Endothelial cell of umbilical vein (primary cell): Measurements from ENCODE around the gene CIP2A. TPM values are rescaled to one million over a fixed set of nuclear protein-coding genes. Genes with fewer than 3 reads are reported as not detected.

ENCODE experiments used
- BruUV-seq: library from RNA; stranded (reverse); fragments of 400-500 nt; replicated peaks from 2 replicates; lab custom pipeline; 2021; lab: Mats Ljungman, UMichigan
- CTCF ChIA-PET: fragments of 300-600, 350-600 bp; sonication (Branson Sonifier 250); formaldehyde crosslinking; loops from one replicate; lab custom pipeline; 2021; ENCODE audit warnings: antibody characterized with exemption, inconsistent platforms; lab: Charles Lee
- POLR2A ChIA-PET: fragments of 300-600, 350-600 bp; sonication (Branson Sonifier 250); formaldehyde crosslinking; loops from one replicate; lab custom pipeline; 2021; ENCODE audit warnings: antibody characterized with exemption, inconsistent platforms; lab: Charles Lee
- DNase-seq: peaks from one replicate; pipeline ENCODE4 v3.0.0-alpha.2; 2011; ENCODE audit warnings: low read depth, low spot score
- FAIRE-seq: peaks from 2 replicates; lab custom pipeline; 2011; peaks lifted over from hg19 to GRCh38; lab: Jason Lieb, UNC
- H2AFZ ChIP-seq: 2 replicates; pipeline ENCODE4 v1.6.0; 2012; ENCODE audit warnings: low read depth, low read length, control low read depth, inconsistent platforms
- H3K27ac ChIP-seq: 2 replicates; pipeline ENCODE4 v1.5.1; 2011; ENCODE audit warnings: low read depth, mild to moderate bottlenecking, control low read depth, low read length, moderate library complexity; ENCODE audit not compliant: insufficient read depth
- H3K27me3 ChIP-seq, 2 experiments: 2 replicates each; pipeline versions ENCODE4 v1.6.0 to v1.6.1; 2011; ENCODE audit warnings: low read length in 2 of 2, mixed read lengths in 1 of 2; ENCODE audit not compliant: control insufficient read depth in 2 of 2, insufficient read depth in 2 of 2
- H3K36me3 ChIP-seq, 2 experiments: 2 replicates in 1 of 2; 3 replicates in 1 of 2; pipeline ENCODE4 v1.5.1; 2011; ENCODE audit warnings: low read length in 2 of 2, mild to moderate bottlenecking in 1 of 2, moderate library complexity in 1 of 2; ENCODE audit not compliant: control insufficient read depth in 2 of 2, insufficient read depth in 2 of 2; ENCODE audit errors: extremely low read depth in 1 of 2
- H3K4me1 ChIP-seq: 3 replicates; pipeline ENCODE4 v1.5.1; 2011; ENCODE audit warnings: mild to moderate bottlenecking, low read length; ENCODE audit not compliant: control insufficient read depth, insufficient read depth; ENCODE audit errors: extremely low read depth
- H3K4me2 ChIP-seq: 2 replicates; pipeline ENCODE4 v1.6.1; 2011; ENCODE audit warnings: low read length, control low read depth, mixed read lengths; ENCODE audit not compliant: insufficient read depth
- H3K4me3 ChIP-seq, 3 experiments: fragments of 200-600 bp in 1 of 3; sonication (generic), shearing (Covaris generic) in 1 of 3; replicated peaks in 1 of 3; 2 replicates each; pipeline ENCODE4 v1.5.1; 2011 to 2016; ENCODE audit warnings: control low read depth in 3 of 3, low read length in 3 of 3, mild to moderate bottlenecking in 2 of 3, inconsistent platforms in 1 of 3, low read depth in 1 of 3, moderate library complexity in 1 of 3; ENCODE audit not compliant: insufficient read depth in 1 of 3
- H3K79me2 ChIP-seq: 2 replicates; pipeline ENCODE4 v1.6.0; 2012; ENCODE audit warnings: low read length, inconsistent platforms; ENCODE audit not compliant: control insufficient read depth, insufficient read depth
- H3K9ac ChIP-seq: replicated peaks from 2 replicates; pipeline ENCODE3; 2011; ENCODE audit warnings: low read length, control low read depth; ENCODE audit not compliant: insufficient read depth; ENCODE audit errors: extremely low read depth
- H3K9me1 ChIP-seq: replicated peaks from 3 replicates; pipeline ENCODE4 v1.6.0; 2011; ENCODE audit warnings: mild to moderate bottlenecking, low read length; ENCODE audit not compliant: control insufficient read depth, insufficient read depth; ENCODE audit errors: extremely low read depth
- H3K9me3 ChIP-seq: replicated peaks from 2 replicates; pipeline ENCODE4 v1.5.1; 2012; ENCODE audit warnings: low read length, inconsistent platforms; ENCODE audit not compliant: control insufficient read depth, insufficient read depth
- H4K20me1 ChIP-seq: replicated peaks from 2 replicates; pipeline ENCODE3; 2011; ENCODE audit warnings: mild to moderate bottlenecking, low read length; ENCODE audit not compliant: control insufficient read depth, insufficient read depth; ENCODE audit errors: extremely low read depth
- EZH2 ChIP-seq: IDR thresholded peaks from 2 replicates; pipeline ENCODE4 v1.6.1; 2012; ENCODE audit warnings: borderline replicate concordance, low read depth, mild to moderate bottlenecking, moderate library complexity, low read length, inconsistent platforms; ENCODE audit not compliant: severe bottlenecking
- FOS ChIP-seq: IDR thresholded peaks from 2 replicates; pipeline ENCODE4 v1.6.1; 2011; ENCODE audit warnings: mild to moderate bottlenecking, low read length, moderate library complexity, borderline replicate concordance; ENCODE audit not compliant: insufficient read depth
- GATA2 ChIP-seq: IDR thresholded peaks from 2 replicates; pipeline ENCODE4 v1.7.0; 2011; ENCODE audit warnings: low read depth, mild to moderate bottlenecking, moderate library complexity, mixed read lengths, low read length; ENCODE audit not compliant: insufficient read length, insufficient read depth
- JUN ChIP-seq: IDR thresholded peaks from 2 replicates; pipeline ENCODE4 v1.6.1; 2011; ENCODE audit warnings: borderline replicate concordance, low read depth; ENCODE audit not compliant: insufficient read length, insufficient read depth
- MYC ChIP-seq: IDR thresholded peaks from one replicate; pipeline ENCODE4 v1.6.1; 2011; ENCODE audit warnings: mild to moderate bottlenecking, low read depth, low read length
- POLR2A ChIP-seq: IDR thresholded peaks from 2 replicates; pipeline ENCODE4 v1.6.1; 2012; ENCODE audit warnings: low read depth, mild to moderate bottlenecking, control low read depth, low read length
- POLR2AphosphoS5 ChIP-seq: IDR thresholded peaks from 2 replicates; pipeline ENCODE4 v1.6.1; 2012; ENCODE audit warnings: low read depth, mild to moderate bottlenecking, control low read depth, low read length, moderate library complexity; ENCODE audit not compliant: insufficient read depth
- dilution Hi-C: fragments of 300-500 bp; cut with MboI; formaldehyde crosslinking; loops from one replicate; pipeline ENCODE4 v1.15.0; 2019; ENCODE audit warnings: low sequenced_read_pairs; ENCODE audit not compliant: extremely low pct_ligation_motif_present
- intact Hi-C: fragments of 100-400 bp; cut with micrococcal nuclease; formaldehyde crosslinking; loops from one replicate; pipeline ENCODE4 v1.10.0; 2022
- polyA plus RNA-seq, 4 experiments: library from polyadenylated mRNA; depleted of rRNA in 3 of 4; stranded (reverse) in 3 of 4; unstranded in 1 of 4; fragments of >200 nt; gene quantifications; 2 replicates each; pipeline versions ENCODE4 v1.2.1 to v1.2.3, GENCODE V29; 2011 to 2012; ENCODE audit warnings: missing spikeins in 1 of 4
- total RNA-seq: library from RNA; stranded (reverse); gene quantifications from 2 replicates; pipeline ENCODE4 v1.2.3, GENCODE V29; 2021
- TF ChIP-seq, protein P1 (sequence below), 2 donors: IDR thresholded peaks; 1 replicate in 1 of 2; 2 replicates in 1 of 2; pipeline ENCODE4 v1.5.1; 2011; ENCODE audit warnings: low read length in 2 of 2, mild to moderate bottlenecking in 2 of 2, moderate library complexity in 2 of 2, control low read depth in 1 of 2, inconsistent platforms in 1 of 2, low read depth in 1 of 2; ENCODE audit not compliant: insufficient read depth in 1 of 2; ENCODE audit errors: extremely low read depth in 1 of 2
- TF ChIP-seq, protein P2 (sequence below): IDR thresholded peaks from 2 replicates; pipeline ENCODE4 v1.6.1; 2011; ENCODE audit not compliant: insufficient read depth, insufficient read length

CIP2A gene
- total and polyA plus RNA-seq, 2 donors (not counting 3 experiments of a cell fraction or from before 2014, with no cell fraction given): 9.4 to 33.7 TPM

DNA sequence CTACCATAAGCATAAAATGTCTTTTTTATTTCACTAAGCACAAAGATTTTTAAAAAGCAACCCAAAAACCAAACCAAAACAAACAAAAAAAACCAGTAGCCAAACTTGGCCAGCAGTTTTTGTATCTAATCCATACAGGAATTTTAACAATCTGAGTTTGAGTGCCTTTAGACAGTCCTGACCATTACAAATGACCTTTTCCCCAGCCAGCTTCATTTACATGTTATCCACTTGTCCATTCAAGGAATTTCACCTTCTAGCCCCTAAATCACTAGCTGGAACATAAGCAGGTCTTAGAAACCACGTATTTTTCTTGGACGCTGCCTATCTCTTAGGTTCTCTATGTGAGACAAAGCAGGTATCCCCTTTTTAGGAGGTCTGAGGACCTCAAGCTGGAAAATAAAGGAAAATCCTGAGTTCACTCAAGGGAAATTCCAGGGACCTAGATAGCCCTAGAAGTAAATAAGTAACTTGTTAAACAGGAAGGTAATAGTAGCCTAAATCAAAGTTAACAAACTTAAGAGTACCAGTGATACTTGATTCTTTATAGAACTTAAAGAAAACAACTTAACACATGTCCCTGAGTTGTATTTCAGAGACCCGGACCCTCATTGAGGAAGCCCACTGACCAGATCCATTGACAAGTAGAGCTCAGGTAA is 34.2 kb downstream of the CIP2A start:
- CTCF ChIA-PET: interaction anchor here (0.6 to 5.7 kb wide), 5 partner anchors 7 to 879 kb away, joined by 3 to 122 read pairs (median 4); no protein-coding TSS in a partner anchor
- intact Hi-C loops: loop anchor here (5.0 kb wide), 2 partner anchors 628 to 1318 kb away; no protein-coding TSS in a partner anchor
- H3K4me1 ChIP-seq: no peaks in the 10 kb centered on the region
- H3K36me3 ChIP-seq: peaks cover 0 to 11% of the 10 kb centered on the region in 2 experiments
- H4K20me1 ChIP-seq: no peaks in the 10 kb centered on the region
- H3K27ac ChIP-seq: no peak overlapping the region
- no peak for FAIRE-seq
- no peaks in the 10 kb centered on the region for H3K9me1 ChIP-seq
- dilution Hi-C loops: no loop called here
- BruUV-seq: no TSS peak
- no peak for TF ChIP-seq FOS
- no peak for TF ChIP-seq EZH2
- no peak for TF ChIP-seq JUN
- TF ChIP-seq POLR2A: no peak
- TF ChIP-seq MYC: no peak
- TF ChIP-seq, protein P1, sequence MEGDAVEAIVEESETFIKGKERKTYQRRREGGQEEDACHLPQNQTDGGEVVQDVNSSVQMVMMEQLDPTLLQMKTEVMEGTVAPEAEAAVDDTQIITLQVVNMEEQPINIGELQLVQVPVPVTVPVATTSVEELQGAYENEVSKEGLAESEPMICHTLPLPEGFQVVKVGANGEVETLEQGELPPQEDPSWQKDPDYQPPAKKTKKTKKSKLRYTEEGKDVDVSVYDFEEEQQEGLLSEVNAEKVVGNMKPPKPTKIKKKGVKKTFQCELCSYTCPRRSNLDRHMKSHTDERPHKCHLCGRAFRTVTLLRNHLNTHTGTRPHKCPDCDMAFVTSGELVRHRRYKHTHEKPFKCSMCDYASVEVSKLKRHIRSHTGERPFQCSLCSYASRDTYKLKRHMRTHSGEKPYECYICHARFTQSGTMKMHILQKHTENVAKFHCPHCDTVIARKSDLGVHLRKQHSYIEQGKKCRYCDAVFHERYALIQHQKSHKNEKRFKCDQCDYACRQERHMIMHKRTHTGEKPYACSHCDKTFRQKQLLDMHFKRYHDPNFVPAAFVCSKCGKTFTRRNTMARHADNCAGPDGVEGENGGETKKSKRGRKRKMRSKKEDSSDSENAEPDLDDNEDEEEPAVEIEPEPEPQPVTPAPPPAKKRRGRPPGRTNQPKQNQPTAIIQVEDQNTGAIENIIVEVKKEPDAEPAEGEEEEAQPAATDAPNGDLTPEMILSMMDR (IDR thresholded peaks at IDR 0.05; ENCODE audit: extremely low read depth in 1 of 2, insufficient read depth in 1 of 2, low read depth in 1 of 2, low read length in 2 of 2): no peak
- TF ChIP-seq, protein P2, sequence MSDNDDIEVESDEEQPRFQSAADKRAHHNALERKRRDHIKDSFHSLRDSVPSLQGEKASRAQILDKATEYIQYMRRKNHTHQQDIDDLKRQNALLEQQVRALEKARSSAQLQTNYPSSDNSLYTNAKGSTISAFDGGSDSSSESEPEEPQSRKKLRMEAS: no peak
- TF ChIP-seq GATA2: no peak
- no peak for TF ChIP-seq POLR2AphosphoS5
- H3K27me3 ChIP-seq: no peaks in the 10 kb centered on the region
- H3K4me2 ChIP-seq: no peak overlapping the region
- H3K4me3 ChIP-seq: no peak overlapping the region
- H2AFZ ChIP-seq: no peak overlapping the region
- no peaks in the 10 kb centered on the region for H3K79me2 ChIP-seq
- H3K9ac ChIP-seq: no peak overlapping the region
- POLR2A ChIA-PET: no interaction called here
- H3K9me3 ChIP-seq: no peaks in the 10 kb centered on the region
- DNase-seq: no peak
